HPDE6-E6E7 (cell line): ENCODE measurements around the gene ARHGAP36.

ENCODE experiments used
- DNase-seq: peaks from one replicate; pipeline ENCODE4 v3.0.0; 2011; ENCODE audit warnings: missing footprints; ENCODE audit errors: extremely low spot score

The ARHGAP36 gene

GRCh38 chrX:131072871-131073571, 14.9 kb downstream of the ARHGAP36 start:
- DNase-seq, result no peak

GRCh38 chrX:131073607-131074006, 15.5 kb downstream of the ARHGAP36 start:
- no peak for DNase-seq

- DNase-seq, result no peak
Observed at GRCh38 chrX:131081772-131082740, 23.9 kb downstream of the ARHGAP36 start.

- no peak for DNase-seq
Observed at GRCh38 chrX:131083510-131084142, 25.5 kb downstream of the ARHGAP36 start.

GRCh38 chrX:131084145-131084544, 26.0 kb downstream of the ARHGAP36 start:
- DNase-seq, result no peak

GRCh38 chrX:131136776-131137175, 78.6 kb downstream of the ARHGAP36 start:
- DNase-seq, result no peak

GRCh38 chrX:131139072-131139471, 80.9 kb downstream of the ARHGAP36 start:
- no peak for DNase-seq
